ENCODE measurements around the gene SPTY2D1.
"Not testable (repeated sequence)": the region's sequence is repeated elsewhere in the genome, so short reads cannot be mapped to it uniquely, and the experiment has no call there.

Gene SPTY2D1

GRCh38 chr11:18634140-18635032 is at the start of gene SPTY2D1:
Gene SPTY2D1 (minus strand): TSS chr11:18634342. CDS start chr11:18634257, 85 bp downstream.
- H3K36me3 ChIP-seq (replicated peaks), result no peaks in the 10 kb centered on the region
- H3K9me3 ChIP-seq, result no peaks in the 10 kb centered on the region
- peak; percentile 95 to 98 for DNase-seq (ENCODE audit: low spot score in 2 of 2)
- peaks cover 5% of the 10 kb centered on the region for H3K4me1 ChIP-seq
- no peaks in the 10 kb centered on the region for H3K27me3 ChIP-seq (ENCODE audit: low read depth)
- H3K4me3 ChIP-seq, result peak within 1 kb of the TSS; percentile 82
- in situ Hi-C loops (cut with MboI; ENCODE audit: low sequenced_read_pairs), result no loop called here

- Histone ChIP-seq H3K9me3 (no peaks in the 10 kb centered on the region), H3K4me1 (no peaks in the 10 kb centered on the region), H3K4me3 (no peak overlapping the region), H3K27me3 (ENCODE audit: low read depth) (no peaks in the 10 kb centered on the region), H3K36me3 (replicated peaks) (no peaks in the 10 kb centered on the region)
- no peak for DNase-seq (ENCODE audit: low spot score in 2 of 2)
- in situ Hi-C loops (cut with MboI; ENCODE audit: low sequenced_read_pairs), result no loop called here
These were observed 48.3 kb upstream of the SPTY2D1 start for GRCh38 chr11:18682466-18682865.

- H3K27me3 ChIP-seq (ENCODE audit: low read depth); H3K9me3 ChIP-seq; H3K4me3 ChIP-seq; DNase-seq (ENCODE audit: low spot score in 2 of 2); H3K4me1 ChIP-seq; in situ Hi-C loops (cut with MboI; ENCODE audit: low sequenced_read_pairs); H3K36me3 ChIP-seq (replicated peaks): not testable (repeated sequence)
These were observed 47.8 kb upstream of the SPTY2D1 start for GRCh38 chr11:18681949-18682348.

GRCh38 chr11:18677560-18677959 is 43.4 kb upstream of the SPTY2D1 start:
- H3K4me3 ChIP-seq, result no peak overlapping the region
- H3K36me3 ChIP-seq (replicated peaks), result no peaks in the 10 kb centered on the region
- H3K27me3 ChIP-seq (ENCODE audit: low read depth), result no peaks in the 10 kb centered on the region
- in situ Hi-C loops (cut with MboI; ENCODE audit: low sequenced_read_pairs), result no loop called here
- DNase-seq (ENCODE audit: low spot score in 2 of 2), result no peak
- H3K4me1 ChIP-seq, result no peaks in the 10 kb centered on the region
- H3K9me3 ChIP-seq, result no peaks in the 10 kb centered on the region

GRCh38 chr11:18676803-18677202 is 42.7 kb upstream of the SPTY2D1 start:
- Histone ChIP-seq H3K4me3 (no peak overlapping the region), H3K4me1 (no peaks in the 10 kb centered on the region), H3K36me3 (replicated peaks) (no peaks in the 10 kb centered on the region), H3K27me3 (ENCODE audit: low read depth) (no peaks in the 10 kb centered on the region), H3K9me3 (no peaks in the 10 kb centered on the region)
- no peak for DNase-seq (ENCODE audit: low spot score in 2 of 2)
- in situ Hi-C loops (cut with MboI; ENCODE audit: low sequenced_read_pairs), result no loop called here

GRCh38 chr11:18672209-18672608 is 38.1 kb upstream of the SPTY2D1 start:
- DNase-seq (ENCODE audit: low spot score in 2 of 2); H3K4me3 ChIP-seq; H3K27me3 ChIP-seq (ENCODE audit: low read depth); in situ Hi-C loops (cut with MboI; ENCODE audit: low sequenced_read_pairs); H3K9me3 ChIP-seq; H3K36me3 ChIP-seq (replicated peaks); H3K4me1 ChIP-seq: not testable (repeated sequence)

GRCh38 chr11:18671246-18671645 is 37.1 kb upstream of the SPTY2D1 start:
- in situ Hi-C loops (cut with MboI; ENCODE audit: low sequenced_read_pairs), result no loop called here
- Histone ChIP-seq H3K4me1 (no peaks in the 10 kb centered on the region; the same call in 1 of the 2 replicates), H3K27me3 (ENCODE audit: low read depth) (no peaks in the 10 kb centered on the region), H3K9me3 (no peaks in the 10 kb centered on the region), H3K36me3 (replicated peaks) (no peaks in the 10 kb centered on the region), H3K4me3 (no peak overlapping the region)
- DNase-seq (ENCODE audit: low spot score in 2 of 2), result no peak

GRCh38 chr11:18669711-18670110 is 35.6 kb upstream of the SPTY2D1 start:
- H3K4me1 ChIP-seq, result no peaks in the 10 kb centered on the region; the same call in 1 of the 2 replicates
- H3K36me3 ChIP-seq (replicated peaks), result no peaks in the 10 kb centered on the region
- no peaks in the 10 kb centered on the region for H3K9me3 ChIP-seq
- in situ Hi-C loops (cut with MboI; ENCODE audit: low sequenced_read_pairs), result no loop called here
- no peak overlapping the region for H3K4me3 ChIP-seq
- DNase-seq (ENCODE audit: low spot score in 2 of 2), result no peak
- H3K27me3 ChIP-seq (ENCODE audit: low read depth), result no peaks in the 10 kb centered on the region

GRCh38 chr11:18669219-18669596 is 35.1 kb upstream of the SPTY2D1 start:
- Histone ChIP-seq H3K4me1 (no peaks in the 10 kb centered on the region; the same call in 1 of the 2 replicates), H3K36me3 (replicated peaks) (no peaks in the 10 kb centered on the region), H3K4me3 (no peak overlapping the region), H3K9me3 (no peaks in the 10 kb centered on the region), H3K27me3 (ENCODE audit: low read depth) (no peaks in the 10 kb centered on the region)
- in situ Hi-C loops (cut with MboI; ENCODE audit: low sequenced_read_pairs), result no loop called here
- DNase-seq (ENCODE audit: low spot score in 2 of 2), result no peak

GRCh38 chr11:18668131-18668530 is 34.0 kb upstream of the SPTY2D1 start:
- no peak overlapping the region for H3K4me3 ChIP-seq
- H3K4me1 ChIP-seq, result no peaks in the 10 kb centered on the region; the same call in 1 of the 2 replicates
- no peaks in the 10 kb centered on the region for H3K36me3 ChIP-seq (replicated peaks)
- no peaks in the 10 kb centered on the region for H3K27me3 ChIP-seq (ENCODE audit: low read depth)
- H3K9me3 ChIP-seq, result no peaks in the 10 kb centered on the region
- DNase-seq (ENCODE audit: low spot score in 2 of 2), result no peak
- in situ Hi-C loops (cut with MboI; ENCODE audit: low sequenced_read_pairs), result no loop called here

GRCh38 chr11:18665353-18665872 is 31.3 kb upstream of the SPTY2D1 start:
- DNase-seq (ENCODE audit: low spot score in 2 of 2); H3K9me3 ChIP-seq; H3K4me1 ChIP-seq; in situ Hi-C loops (cut with MboI; ENCODE audit: low sequenced_read_pairs); H3K36me3 ChIP-seq (replicated peaks); H3K4me3 ChIP-seq; H3K27me3 ChIP-seq (ENCODE audit: low read depth): not testable (repeated sequence)

GRCh38 chr11:18657673-18658072 is 23.5 kb upstream of the SPTY2D1 start:
- Histone ChIP-seq H3K36me3 (replicated peaks) (no peaks in the 10 kb centered on the region), H3K27me3 (ENCODE audit: low read depth) (0 out of 2 replicates have a peak, but pooled peaks cover 5% of the 10 kb centered on the region), H3K4me3 (no peak overlapping the region), H3K9me3 (no peaks in the 10 kb centered on the region), H3K4me1 (no peaks in the 10 kb centered on the region)
- DNase-seq (ENCODE audit: low spot score in 2 of 2), result no peak
- in situ Hi-C loops (cut with MboI; ENCODE audit: low sequenced_read_pairs), result no loop called here

GRCh38 chr11:18650859-18651557 is 16.9 kb upstream of the SPTY2D1 start:
- peak; percentile 43 to 68 for DNase-seq (ENCODE audit: low spot score in 2 of 2)
- Histone ChIP-seq H3K36me3 (replicated peaks) (no peaks in the 10 kb centered on the region), H3K27me3 (ENCODE audit: low read depth) (no peaks in the 10 kb centered on the region), H3K4me3 (no peak overlapping the region), H3K4me1 (no peaks in the 10 kb centered on the region), H3K9me3 (no peaks in the 10 kb centered on the region)
- in situ Hi-C loops (cut with MboI; ENCODE audit: low sequenced_read_pairs), result no loop called here

GRCh38 chr11:18650353-18650752 is 16.2 kb upstream of the SPTY2D1 start:
- no peak for DNase-seq (ENCODE audit: low spot score in 2 of 2)
- in situ Hi-C loops (cut with MboI; ENCODE audit: low sequenced_read_pairs), result no loop called here
- H3K4me3 ChIP-seq, result no peak overlapping the region

More at GRCh38 chr11:18650353-18650752, 16.2 kb upstream of the SPTY2D1 start:
- Histone ChIP-seq H3K9me3 (no peaks in the 10 kb centered on the region), H3K4me1 (no peaks in the 10 kb centered on the region), H3K27me3 (ENCODE audit: low read depth) (no peaks in the 10 kb centered on the region), H3K36me3 (replicated peaks) (no peaks in the 10 kb centered on the region)
